KG1 (cell line): ENCODE data around the gene SPOUT1.
A peak's percentile ranks its signal among the peaks of the same experiment; 100 is the strongest.

Source experiments
- DNase-seq: peaks from one replicate; lab custom pipeline; 2025; lab: John Stamatoyannopoulos, UW

The SPOUT1 gene

GRCh38 chr9:128836509-128837145 is 7.0 kb upstream of the SPOUT1 start:
- no peak for DNase-seq

GRCh38 chr9:128835246-128836210 is 5.9 kb upstream of the SPOUT1 start:
- no peak for DNase-seq

- DNase-seq: no peak
These were observed 4.1 kb upstream of the SPOUT1 start for GRCh38 chr9:128833696-128834095.

- no peak for DNase-seq
These were observed 708 bp downstream of the SPOUT1 start for GRCh38 chr9:128828719-128829452.

GRCh38 chr9:128828267-128828666 is 1.3 kb downstream of the SPOUT1 start:
- no peak for DNase-seq

- DNase-seq: no peak
These were observed 3.5 kb downstream of the SPOUT1 start for GRCh38 chr9:128825923-128826700.

- no peak for DNase-seq
These were observed 4.7 kb downstream of the SPOUT1 start for GRCh38 chr9:128824911-128825310.

GRCh38 chr9:128823903-128824406 is 5.6 kb downstream of the SPOUT1 start:
- DNase-seq: no peak

- DNase-seq: no peak
These were observed 6.2 kb downstream of the SPOUT1 start for GRCh38 chr9:128823362-128823902.

GRCh38 chr9:128822407-128823042 is 7.1 kb downstream of the SPOUT1 start:
- DNase-seq: no peak

- DNase-seq: no peak
These were observed 7.8 kb downstream of the SPOUT1 start for GRCh38 chr9:128821584-128822406.

GRCh38 chr9:128820665-128821583 is 8.7 kb downstream of the SPOUT1 start:
- DNase-seq: no peak

GRCh38 chr9:128819716-128820664 is 9.6 kb downstream of the SPOUT1 start:
- DNase-seq: no peak

- no peak for DNase-seq
These were observed 10.5 kb downstream of the SPOUT1 start for GRCh38 chr9:128818839-128819715.

GRCh38 chr9:128818099-128818838 is 11.3 kb downstream of the SPOUT1 start, which contains the start of gene ENDOG:
TSS of gene ENDOG (plus strand) at chr9:128818500. CDS start at chr9:128818685, 185 bp downstream.
- DNase-seq: peak; percentile 93

GRCh38 chr9:128810873-128811272 is 18.7 kb downstream of the SPOUT1 start:
- DNase-seq: no peak
